CD4-positive, alpha-beta T cell treated with Interleukin-6 at 100 ng/mL for 8 hours (primary cell): ENCODE data around the gene SLC8A3.

Experiments
- DNase-seq: peaks from one replicate; pipeline ENCODE4 v3.0.0-alpha.2; 2020; ENCODE audit warnings: mixed read lengths, low spot score

The SLC8A3 gene

GRCh38 chr14:70023871-70024270 lies 164.9 kb downstream of the SLC8A3 start:
- no peak for DNase-seq

- no peak for DNase-seq
Measured at GRCh38 chr14:70022771-70023445, 165.8 kb downstream of the SLC8A3 start.

GRCh38 chr14:70021548-70022220 lies 167.1 kb downstream of the SLC8A3 start:
- DNase-seq: no peak

- DNase-seq: no peak
Measured at GRCh38 chr14:70020352-70021170, 168.2 kb downstream of the SLC8A3 start.

- DNase-seq: no peak
Measured at GRCh38 chr14:70019695-70020094, 169.1 kb downstream of the SLC8A3 start.

- no peak for DNase-seq
Measured at GRCh38 chr14:70018713-70019211, 170.0 kb downstream of the SLC8A3 start.

- DNase-seq: no peak
Measured at GRCh38 chr14:70018230-70018629, 170.5 kb downstream of the SLC8A3 start.

- DNase-seq: no peak
Measured at GRCh38 chr14:70014406-70015095, 174.2 kb downstream of the SLC8A3 start.

GRCh38 chr14:70013271-70013873 lies 175.4 kb downstream of the SLC8A3 start:
- no peak for DNase-seq

GRCh38 chr14:70011708-70012107 lies 177.0 kb downstream of the SLC8A3 start:
- no peak for DNase-seq

- DNase-seq: no peak
Measured at GRCh38 chr14:70011098-70011497, 177.7 kb downstream of the SLC8A3 start.

- DNase-seq: no peak
Measured at GRCh38 chr14:70009961-70010360, 178.8 kb downstream of the SLC8A3 start.

- no peak for DNase-seq
Measured at GRCh38 chr14:70008284-70009262, 180.2 kb downstream of the SLC8A3 start.

- DNase-seq: no peak
Measured at GRCh38 chr14:70006699-70007098, 182.1 kb downstream of the SLC8A3 start.

GRCh38 chr14:70005281-70005805 lies 183.4 kb downstream of the SLC8A3 start:
- DNase-seq: no peak

GRCh38 chr14:70004791-70005190 lies 184.0 kb downstream of the SLC8A3 start:
- no peak for DNase-seq

- DNase-seq: no peak
Measured at GRCh38 chr14:70002589-70003346, 186.0 kb downstream of the SLC8A3 start.

- DNase-seq: no peak
Measured at GRCh38 chr14:70000601-70001000, 188.2 kb downstream of the SLC8A3 start.

GRCh38 chr14:69999261-69999674 lies 189.5 kb downstream of the SLC8A3 start:
- no peak for DNase-seq
